Activated CD4-positive, alpha-beta T cell treated with anti-CD3 and anti-CD28 coated beads for 36 hours (primary cell): ENCODE measurements around the gene FARP1. TPM values are rescaled to one million over a fixed set of nuclear protein-coding genes. Genes with fewer than 3 reads are reported as not detected.

Experiments used
- ATAC-seq: fragments of 200-7000 bp; cut with Tn5 transposase; one replicate; pipeline ENCODE4 v1.10.0; 2021; ENCODE audit warnings: mild to moderate bottlenecking, moderate library complexity
- CTCF ChIA-PET: fragments of 350-600 bp; sonication (Branson Sonifier 250); formaldehyde crosslinking; loops from one replicate; lab custom pipeline; 2021; ENCODE audit warnings: antibody characterized with exemption; lab: Charles Lee
- POLR2A ChIA-PET: fragments of 350-600 bp; sonication (Branson Sonifier 250); formaldehyde crosslinking; loops from one replicate; lab custom pipeline; 2021; ENCODE audit warnings: antibody characterized with exemption, inconsistent platforms; lab: Charles Lee
- DNase-seq: peaks from one replicate; pipeline ENCODE4 v3.0.0-alpha.2; 2020
- H3K27ac Mint-ChIP-seq: one replicate; pipeline ENCODE4 v1.8.0; 2021; ENCODE audit warnings: mixed read lengths
- H3K27me3 Mint-ChIP-seq: one replicate; pipeline ENCODE4 v1.8.0; 2021; ENCODE audit warnings: mixed read lengths
- H3K36me3 Mint-ChIP-seq: one replicate; pipeline ENCODE4 v1.8.0; 2021; ENCODE audit warnings: low read depth, mixed read lengths
- H3K4me1 Mint-ChIP-seq: one replicate; pipeline ENCODE4 v1.8.0; 2021; ENCODE audit warnings: mixed read lengths
- H3K4me3 Mint-ChIP-seq: one replicate; pipeline ENCODE4 v1.8.0; 2021; ENCODE audit warnings: mild to moderate bottlenecking, moderate library complexity, mixed read lengths
- H3K9me3 Mint-ChIP-seq: one replicate; pipeline ENCODE4 v1.8.0; 2021; ENCODE audit warnings: low read depth, mixed read lengths
- intact Hi-C, 2 experiments: fragments of 100-400 bp; cut with DNase I in 1 of 2; cut with micrococcal nuclease in 1 of 2; formaldehyde crosslinking; loops; one replicate each; pipeline versions ENCODE4 v1.14.2 to v1.15.1; 2022 to 2024; cut with DNase I, micrococcal nuclease
- total RNA-seq, 2 experiments: library from RNA; stranded (reverse); gene quantifications; one replicate each; pipeline ENCODE4 v1.2.3, GENCODE V29; 2021

The FARP1 gene
- total RNA-seq, 2 experiments from 2014 or later, result 0.25 to 0.40 TPM

DNA sequence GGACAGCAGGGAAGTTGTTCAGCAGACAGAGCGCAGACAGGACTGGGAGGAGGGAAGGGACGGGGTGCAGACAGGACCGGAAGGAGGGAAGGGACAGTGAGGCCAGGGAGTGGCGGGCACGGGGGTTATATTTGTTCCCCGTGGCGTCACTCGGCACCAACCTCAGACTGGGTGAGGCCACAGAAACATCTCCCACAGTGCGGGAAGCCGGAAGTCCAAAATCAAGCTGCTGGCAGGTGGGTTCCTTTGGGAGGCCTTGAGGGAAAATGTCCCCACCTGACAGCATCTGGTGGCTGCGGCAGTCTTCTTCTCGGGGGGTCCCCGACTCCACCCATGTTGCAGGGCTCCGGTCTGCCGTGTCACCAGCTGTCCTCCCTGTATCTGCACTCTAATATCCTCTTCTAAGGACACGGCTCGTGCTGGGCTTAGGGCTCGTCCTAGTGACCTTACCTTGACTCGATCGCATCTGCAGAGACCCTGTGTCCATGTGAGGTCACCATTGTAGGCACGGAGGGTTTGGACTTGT is 301.0 kb downstream of the FARP1 start:
- intact Hi-C loops, result loop anchor here in 1 of 2 experiments (2.0 kb wide), 1 partner anchor 399 kb away; no protein-coding TSS in a partner anchor
- no peak overlapping the region for H3K4me3 Mint-ChIP-seq

DNA sequence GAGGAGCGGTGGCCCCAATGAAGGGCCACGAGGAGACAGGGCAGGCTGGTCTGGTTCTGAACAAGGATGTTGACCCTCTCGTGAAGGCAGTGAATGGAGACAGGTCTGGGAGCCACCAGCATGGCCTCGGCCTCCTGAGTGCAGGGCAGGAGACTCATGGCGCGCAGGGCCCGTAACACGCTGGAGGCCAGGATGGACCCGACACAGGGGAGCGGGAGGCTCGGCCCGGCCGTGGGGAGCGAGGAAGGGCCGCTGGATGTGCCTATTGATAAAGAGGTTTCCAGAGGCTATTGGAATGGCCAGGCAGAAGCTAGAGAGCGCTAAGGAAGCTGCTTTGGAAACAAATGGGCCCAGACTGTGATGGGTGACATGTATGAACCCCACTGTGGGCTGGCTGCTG is 301.5 kb downstream of the FARP1 start:
- POLR2A ChIA-PET, result interaction anchor here (0.6 kb wide), 1 partner anchor 128 kb away, joined by 3 read pairs; no protein-coding TSS in a partner anchor
- intact Hi-C loops, result loop anchor here in 1 of 2 experiments (2.0 kb wide), 1 partner anchor 398 kb away; no protein-coding TSS in a partner anchor
- no peaks in the 10 kb centered on the region for H3K9me3 Mint-ChIP-seq
- ATAC-seq, result no peak
- H3K27ac Mint-ChIP-seq, result no peak overlapping the region
- H3K4me1 Mint-ChIP-seq, result peaks cover 15% of the 10 kb centered on the region
- DNase-seq, result no peak
- H3K36me3 Mint-ChIP-seq, result peaks cover 9% of the 10 kb centered on the region
- no peak overlapping the region for H3K4me3 Mint-ChIP-seq
- CTCF ChIA-PET, result interaction anchor here (0.6 to 6.0 kb wide), 16 partner anchors 8 to 228 kb away, joined by 3 to 103 read pairs (median 6); partner anchors contain the start of gene STK24
- no peaks in the 10 kb centered on the region for H3K27me3 Mint-ChIP-seq

More for the DNA sequence above, 301.0 kb downstream of the FARP1 start:
- DNase-seq, result no peak
- Mint-ChIP-seq H3K27ac (no peak overlapping the region), H3K36me3 (peaks cover 6% of the 10 kb centered on the region), H3K27me3 (no peaks in the 10 kb centered on the region), H3K9me3 (no peaks in the 10 kb centered on the region), H3K4me1 (peaks cover 15% of the 10 kb centered on the region)
- CTCF ChIA-PET, result interaction anchor here (0.6 to 6.0 kb wide), 4 partner anchors 21 to 229 kb away, joined by 3 to 103 read pairs (median 26); no protein-coding TSS in a partner anchor
- ATAC-seq, result no peak
- POLR2A ChIA-PET, result no interaction called here

DNA sequence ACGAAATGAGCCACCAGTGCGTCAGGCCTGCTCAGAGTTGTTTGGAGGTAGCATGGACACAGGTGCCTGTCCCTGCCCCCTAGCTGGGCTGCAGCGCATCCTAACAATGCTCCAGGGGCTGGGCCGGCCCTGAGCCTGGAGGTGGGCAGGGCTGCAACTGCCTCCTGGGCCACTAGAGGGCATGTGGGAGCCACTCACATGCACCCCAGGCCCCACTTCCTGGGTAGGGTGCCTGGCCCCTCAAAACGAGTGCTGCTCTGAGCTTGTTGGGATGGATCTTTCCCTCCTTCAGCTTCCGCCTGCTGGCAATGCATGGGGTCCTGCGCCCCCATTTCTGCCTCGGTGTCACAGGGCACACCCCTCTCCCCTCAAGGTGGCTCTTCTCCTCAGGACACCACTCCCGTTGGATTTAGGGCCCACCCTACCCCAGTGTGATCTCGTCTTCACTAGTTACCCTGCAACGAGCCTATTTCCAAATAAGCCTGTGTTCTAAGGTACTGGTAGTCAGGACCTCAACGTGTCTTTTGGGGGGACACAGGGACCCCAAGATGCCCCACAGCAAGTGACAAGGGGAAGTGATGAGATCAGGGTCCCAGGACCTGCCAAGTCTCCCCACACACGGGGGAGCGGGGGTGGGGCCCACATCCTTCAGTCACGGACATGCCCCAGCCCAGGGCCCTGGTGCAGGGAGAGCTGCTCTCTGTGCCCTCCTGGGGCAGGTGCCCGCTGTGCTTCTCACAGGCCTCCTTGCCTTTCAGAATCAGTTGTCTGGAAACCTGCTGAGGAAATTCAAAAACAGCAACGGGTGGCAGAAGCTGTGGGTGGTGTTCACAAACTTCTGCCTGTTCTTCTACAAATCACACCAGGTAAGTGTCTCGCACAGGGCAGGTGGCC is 302.7 kb downstream of the FARP1 start:
- H3K27ac Mint-ChIP-seq, result peak overlapping the region; percentile 88
- POLR2A ChIA-PET, result interaction anchor here (1.0 kb wide), 1 partner anchor 9 kb away, joined by 3 read pairs; no protein-coding TSS in a partner anchor
- H3K27me3 Mint-ChIP-seq, result no peaks in the 10 kb centered on the region

DNA sequence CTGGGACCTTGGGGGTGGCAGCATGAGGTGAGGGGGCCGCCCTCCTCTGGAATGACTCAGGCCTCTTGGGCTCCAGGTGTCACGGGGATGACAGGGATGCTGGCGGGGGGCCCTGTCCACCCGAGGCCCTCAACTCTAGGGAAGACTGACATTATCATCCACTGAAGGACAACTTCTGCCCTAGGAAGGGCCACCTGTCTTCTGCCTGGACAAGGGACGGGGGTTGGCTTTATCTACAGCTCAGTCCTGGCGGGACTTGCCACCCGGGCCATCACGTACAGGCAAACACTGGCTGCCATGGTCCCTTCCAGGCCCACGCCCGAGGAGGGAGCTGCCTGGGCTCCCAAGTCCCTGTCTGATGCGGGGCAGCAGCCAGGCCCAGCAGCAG is 303.3 kb downstream of the FARP1 start:
- no peak for DNase-seq
- ChIA-PET POLR2A (no interaction called here), CTCF (interaction anchor here (0.6 to 6.0 kb wide), 19 partner anchors 11 to 763 kb away, joined by 3 to 103 read pairs (median 4); no protein-coding TSS in a partner anchor)
- Mint-ChIP-seq H3K4me1 (peaks cover 22% of the 10 kb centered on the region), H3K4me3 (no peak overlapping the region), H3K27ac (no peak overlapping the region), H3K9me3 (no peaks in the 10 kb centered on the region), H3K36me3 (peaks cover 12% of the 10 kb centered on the region), H3K27me3 (no peaks in the 10 kb centered on the region)
- intact Hi-C loops, result loop anchor here in 1 of 2 experiments (5.0 kb wide), 1 partner anchor 589 kb away; no protein-coding TSS in a partner anchor
- ATAC-seq, result no peak

More for the DNA sequence above, 302.7 kb downstream of the FARP1 start:
- CTCF ChIA-PET, result interaction anchor here (0.6 to 6.0 kb wide), 39 partner anchors 9 to 687 kb away, joined by 3 to 103 read pairs (median 4); partner anchors contain the start of gene STK24
- H3K36me3 Mint-ChIP-seq, result peaks cover 10% of the 10 kb centered on the region
- peak; percentile 95 for ATAC-seq
- no peak overlapping the region for H3K4me3 Mint-ChIP-seq
- peak; percentile 89 for DNase-seq
- no peaks in the 10 kb centered on the region for H3K9me3 Mint-ChIP-seq
- H3K4me1 Mint-ChIP-seq, result peaks cover 15% of the 10 kb centered on the region
- intact Hi-C loops, result loop anchor here (1.0 to 5.0 kb wide), 4 partner anchors 208 to 588 kb away; no protein-coding TSS in a partner anchor

DNA sequence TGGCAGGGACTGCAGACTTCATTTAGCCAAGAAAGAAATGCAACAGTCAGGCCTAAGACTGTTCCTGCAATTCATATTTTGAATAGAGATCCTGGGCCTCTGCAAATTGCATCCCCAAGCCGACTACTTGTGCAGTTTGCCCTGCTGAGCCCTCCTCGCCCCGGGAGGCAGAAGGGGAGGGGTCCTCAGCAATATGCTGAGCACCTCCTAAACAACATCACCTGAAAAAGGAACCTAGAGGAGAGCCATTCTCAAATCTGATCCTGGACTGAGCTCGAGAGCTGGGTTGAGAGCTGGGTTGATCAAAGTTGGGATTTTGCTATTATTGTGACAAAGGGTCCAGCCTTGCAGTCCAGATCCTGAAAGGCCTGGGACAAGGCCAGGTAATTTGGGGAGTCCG is 304.2 kb downstream of the FARP1 start:
- intact Hi-C loops, result loop anchor here in 1 of 2 experiments (5.0 kb wide), 1 partner anchor 590 kb away; no protein-coding TSS in a partner anchor
- no peak for ATAC-seq
- H3K27ac Mint-ChIP-seq, result no peak overlapping the region
- POLR2A ChIA-PET, result no interaction called here
- H3K4me3 Mint-ChIP-seq, result no peak overlapping the region
- DNase-seq, result no peak
- CTCF ChIA-PET, result interaction anchor here (0.7 to 6.0 kb wide), 6 partner anchors 135 to 224 kb away, joined by 3 to 103 read pairs (median 8); no protein-coding TSS in a partner anchor
- H3K36me3 Mint-ChIP-seq, result peaks cover 21% of the 10 kb centered on the region
- H3K4me1 Mint-ChIP-seq, result peaks cover 31% of the 10 kb centered on the region
- no peaks in the 10 kb centered on the region for H3K27me3 Mint-ChIP-seq
- H3K9me3 Mint-ChIP-seq, result no peaks in the 10 kb centered on the region

DNA sequence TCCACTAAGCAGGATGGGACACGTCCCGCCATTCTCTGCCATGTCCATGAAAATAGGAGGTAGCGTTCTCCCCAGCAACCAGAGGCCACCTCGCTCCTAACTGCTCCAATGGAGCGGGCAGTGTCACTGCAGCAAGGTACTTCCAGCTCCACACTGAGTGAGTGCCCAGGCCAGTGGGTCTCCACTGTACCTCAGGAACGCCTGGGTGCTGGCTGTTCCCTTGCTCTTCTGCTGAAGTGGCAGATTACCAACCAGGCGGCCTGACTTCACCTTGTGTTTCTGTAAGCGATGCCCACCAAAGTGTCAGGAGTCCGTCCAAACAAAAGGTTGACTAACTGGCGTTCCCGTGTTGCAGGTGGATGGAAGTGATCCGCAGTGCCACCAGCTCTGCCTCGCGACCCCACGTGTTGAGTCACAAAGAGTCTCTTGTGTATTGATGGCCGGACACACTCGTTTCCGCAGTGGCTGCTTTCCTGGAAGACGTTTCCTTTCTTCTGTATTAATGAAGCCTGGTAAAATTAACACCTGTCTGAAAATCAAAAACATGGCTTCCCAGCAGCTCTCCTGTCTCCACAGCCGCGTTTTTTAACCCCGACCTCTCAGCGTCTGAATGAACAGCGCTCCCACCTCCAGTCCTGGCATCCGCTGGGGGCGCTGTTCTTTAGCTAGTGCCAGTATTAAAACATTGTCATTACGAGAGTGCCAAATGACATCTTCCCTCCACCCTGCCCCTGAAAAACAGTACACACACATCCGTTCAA is 305.2 kb downstream of the FARP1 start:
- peak overlapping the region; percentile 27 for H3K27ac Mint-ChIP-seq
- peaks cover 33% of the 10 kb centered on the region for H3K4me1 Mint-ChIP-seq
- ChIA-PET CTCF (interaction anchor here (1.4 to 6.0 kb wide), 3 partner anchors 205 to 223 kb away, joined by 7 to 103 read pairs (median 16); no protein-coding TSS in a partner anchor), POLR2A (no interaction called here)
- H3K36me3 Mint-ChIP-seq, result peaks cover 28% of the 10 kb centered on the region
- no peaks in the 10 kb centered on the region for H3K27me3 Mint-ChIP-seq
- no peaks in the 10 kb centered on the region for H3K9me3 Mint-ChIP-seq
- intact Hi-C loops, result loop anchor here in 1 of 2 experiments (5.0 kb wide), 1 partner anchor 591 kb away; no protein-coding TSS in a partner anchor
- peak; percentile 64 for DNase-seq
- peak; percentile 22 for ATAC-seq
- H3K4me3 Mint-ChIP-seq, result no peak overlapping the region

DNA sequence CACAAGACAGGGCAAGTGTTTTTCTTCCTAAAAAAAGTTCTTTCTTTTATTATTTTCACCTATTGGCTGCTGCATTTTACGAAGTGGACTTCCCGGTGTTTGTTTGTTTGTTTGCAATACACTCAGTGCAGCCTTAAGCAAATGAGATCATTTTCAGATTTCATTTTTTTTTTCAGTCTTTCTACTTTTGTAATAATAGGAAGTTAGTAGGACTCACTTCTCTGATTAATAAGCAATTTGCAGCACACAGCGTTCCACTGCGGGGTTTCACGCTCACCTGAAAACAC is 305.7 kb downstream of the FARP1 start:
- no peak for ATAC-seq
- peaks cover 29% of the 10 kb centered on the region for H3K36me3 Mint-ChIP-seq
- peaks cover 33% of the 10 kb centered on the region for H3K4me1 Mint-ChIP-seq
- POLR2A ChIA-PET, result no interaction called here
- peak overlapping the region; percentile 27 for H3K27ac Mint-ChIP-seq
- H3K27me3 Mint-ChIP-seq, result no peaks in the 10 kb centered on the region
- H3K4me3 Mint-ChIP-seq, result no peak overlapping the region
- no peaks in the 10 kb centered on the region for H3K9me3 Mint-ChIP-seq
- no peak for DNase-seq
- CTCF ChIA-PET, result interaction anchor here (6.0 kb wide), 1 partner anchor 204 kb away, joined by 103 read pairs; no protein-coding TSS in a partner anchor
- intact Hi-C loops, result loop anchor here in 1 of 2 experiments (5.0 kb wide), 1 partner anchor 591 kb away; no protein-coding TSS in a partner anchor

DNA sequence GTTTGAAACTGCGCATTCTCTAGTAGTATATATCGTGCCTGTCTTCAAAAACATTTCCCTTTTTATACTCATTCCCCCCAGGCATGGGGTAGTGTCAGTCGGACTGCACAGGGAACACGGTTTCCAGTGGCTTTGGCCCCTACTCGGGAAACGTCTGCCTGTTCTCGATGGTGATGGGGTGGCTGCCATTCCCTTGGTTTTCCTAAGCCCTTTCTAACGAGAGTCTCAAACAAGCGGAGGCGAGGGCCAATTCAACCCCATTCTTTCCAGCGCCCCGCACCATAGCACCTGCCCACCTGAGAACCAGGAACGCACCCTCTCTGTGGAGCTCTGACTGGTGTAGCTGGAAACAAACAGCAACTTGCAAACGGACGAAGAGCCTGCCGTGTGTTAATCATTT is 306.4 kb downstream of the FARP1 start:
- intact Hi-C loops, result loop anchor here in 1 of 2 experiments (5.0 kb wide), 1 partner anchor 592 kb away; no protein-coding TSS in a partner anchor
- H3K27ac Mint-ChIP-seq, result peak overlapping the region; percentile 53
- ChIA-PET CTCF (interaction anchor here (0.7 kb wide), 1 partner anchor 651 kb away, joined by 4 read pairs; no protein-coding TSS in a partner anchor), POLR2A (no interaction called here)
- DNase-seq (no peak), ATAC-seq (no peak)
- H3K36me3 Mint-ChIP-seq, result peaks cover 31% of the 10 kb centered on the region
- no peaks in the 10 kb centered on the region for H3K27me3 Mint-ChIP-seq
- H3K9me3 Mint-ChIP-seq, result no peaks in the 10 kb centered on the region
- H3K4me3 Mint-ChIP-seq, result no peak overlapping the region
- peaks cover 30% of the 10 kb centered on the region for H3K4me1 Mint-ChIP-seq

DNA sequence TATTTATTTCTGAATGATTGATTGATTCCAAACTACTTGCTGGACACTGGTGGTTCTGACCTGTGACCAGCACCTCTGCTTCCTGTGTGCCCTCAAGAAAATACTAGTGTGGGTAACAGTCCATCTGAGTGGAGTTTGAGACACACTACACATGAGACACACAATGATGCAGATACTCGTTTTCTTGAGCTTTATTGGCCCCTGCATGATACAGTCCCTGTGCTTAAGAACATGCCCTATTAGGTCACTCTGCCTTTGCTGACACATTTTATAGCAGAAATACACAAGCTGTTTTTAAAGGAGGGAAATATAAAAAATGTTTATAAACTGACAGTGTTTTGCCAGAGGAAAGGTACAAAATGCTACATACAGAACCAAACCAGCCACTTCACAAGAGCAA is 307.1 kb downstream of the FARP1 start:
- H3K27me3 Mint-ChIP-seq, result no peaks in the 10 kb centered on the region
- DNase-seq, result no peak
- intact Hi-C loops, result no loop called here
- ChIA-PET POLR2A (no interaction called here), CTCF (interaction anchor here (0.7 to 2.4 kb wide), 6 partner anchors 14 to 652 kb away, joined by 3 to 11 read pairs (median 5); no protein-coding TSS in a partner anchor)
- H3K4me3 Mint-ChIP-seq, result no peak overlapping the region
- peaks cover 38% of the 10 kb centered on the region for H3K36me3 Mint-ChIP-seq
- ATAC-seq, result no peak
- H3K9me3 Mint-ChIP-seq, result no peaks in the 10 kb centered on the region
- H3K27ac Mint-ChIP-seq, result peak overlapping the region; percentile 53
- peaks cover 27% of the 10 kb centered on the region for H3K4me1 Mint-ChIP-seq

DNA sequence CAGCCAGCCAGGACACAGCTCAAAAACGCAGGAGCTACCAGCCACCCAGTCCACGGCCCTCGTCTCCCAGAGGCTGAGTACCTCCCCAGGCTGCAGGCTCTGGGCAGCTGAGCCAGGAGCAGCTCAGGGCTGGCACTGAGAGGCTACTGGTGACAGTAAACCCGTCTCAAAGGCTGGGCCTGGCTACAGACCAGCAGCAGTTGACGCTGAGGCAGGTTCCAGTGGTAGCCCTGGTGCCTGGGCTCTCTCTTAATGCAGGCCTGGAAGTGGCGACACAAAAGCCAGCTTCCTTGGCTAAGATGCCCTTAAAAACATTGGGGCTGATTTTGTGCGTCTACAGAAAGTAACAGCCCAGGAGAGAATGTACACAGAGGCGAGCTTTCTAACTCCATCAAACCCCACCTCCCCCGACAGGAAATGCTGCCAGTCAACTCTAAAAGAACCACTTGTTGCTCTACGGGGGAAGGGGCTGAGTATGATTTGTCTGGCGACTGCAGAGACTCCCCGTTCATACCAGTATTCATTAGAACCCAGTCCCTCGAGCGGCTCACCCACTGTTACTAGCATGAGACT is 307.7 kb downstream of the FARP1 start:
- ATAC-seq, result peak; percentile 76
- DNase-seq, result peak; percentile 56
- CTCF ChIA-PET, result interaction anchor here (0.5 to 2.4 kb wide), 11 partner anchors 14 to 595 kb away, joined by 3 to 11 read pairs (median 3); no protein-coding TSS in a partner anchor
- H3K4me3 Mint-ChIP-seq, result no peak overlapping the region
- H3K36me3 Mint-ChIP-seq, result peaks cover 41% of the 10 kb centered on the region
- peak overlapping the region; percentile 68 for H3K27ac Mint-ChIP-seq
- H3K27me3 Mint-ChIP-seq, result no peaks in the 10 kb centered on the region
- no peaks in the 10 kb centered on the region for H3K9me3 Mint-ChIP-seq
- peaks cover 22% of the 10 kb centered on the region for H3K4me1 Mint-ChIP-seq
- POLR2A ChIA-PET, result no interaction called here
- intact Hi-C loops, result no loop called here
